ENCODE measurements around the gene CIB2. TPM values are rescaled to one million over a fixed set of nuclear protein-coding genes. Genes with fewer than 3 reads are reported as not detected.
"Not testable (repeated sequence)": the region's sequence is repeated elsewhere in the genome, so short reads cannot be mapped to it uniquely, and the experiment has no call there.

The CIB2 gene
- total RNA-seq (2014; rRNA removed; shearing (Covaris generic)): 1.9 and 2.2 TPM in 2 replicates

- peak; percentile 40 for DNase-seq (ENCODE audit: low read depth)
Observed at GRCh38 chr15:78131295-78132061, at the start of gene CIB2. TSS of gene CIB2 (minus strand) at chr15:78131445. CDS start at chr15:78131215, 230 bp downstream.

- no peak for DNase-seq (ENCODE audit: low read depth)
Observed at GRCh38 chr15:78179906-78180305, 48.7 kb upstream of the CIB2 start.

DNA sequence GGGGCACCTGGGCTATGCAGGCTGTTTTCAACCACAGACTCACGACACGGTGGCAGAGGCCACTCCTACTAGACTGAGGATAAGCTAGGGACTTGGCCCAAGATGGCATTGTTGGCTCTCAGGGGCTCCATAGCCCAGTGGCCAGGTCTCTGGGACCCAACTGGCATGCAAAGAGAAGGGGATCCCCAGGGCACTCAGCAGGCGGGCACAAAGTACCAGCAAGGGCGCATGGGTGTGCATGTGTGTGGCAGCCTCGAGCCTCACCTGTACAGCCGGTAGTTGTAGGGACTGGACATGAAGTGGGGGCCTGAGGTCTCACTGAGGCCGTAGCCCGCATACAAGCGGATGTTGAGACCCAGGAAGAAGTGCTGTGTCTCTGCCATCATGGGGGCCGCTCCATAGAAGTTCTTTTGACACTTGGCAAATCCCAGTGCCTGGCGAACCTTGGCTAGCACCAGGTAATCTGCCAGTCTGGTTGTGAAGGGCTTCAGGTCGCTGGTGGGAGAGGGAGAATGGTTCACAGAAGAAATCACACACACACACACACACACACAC, 48.1 kb upstream of the CIB2 start:
- no peak for DNase-seq (ENCODE audit: low read depth)

DNA sequence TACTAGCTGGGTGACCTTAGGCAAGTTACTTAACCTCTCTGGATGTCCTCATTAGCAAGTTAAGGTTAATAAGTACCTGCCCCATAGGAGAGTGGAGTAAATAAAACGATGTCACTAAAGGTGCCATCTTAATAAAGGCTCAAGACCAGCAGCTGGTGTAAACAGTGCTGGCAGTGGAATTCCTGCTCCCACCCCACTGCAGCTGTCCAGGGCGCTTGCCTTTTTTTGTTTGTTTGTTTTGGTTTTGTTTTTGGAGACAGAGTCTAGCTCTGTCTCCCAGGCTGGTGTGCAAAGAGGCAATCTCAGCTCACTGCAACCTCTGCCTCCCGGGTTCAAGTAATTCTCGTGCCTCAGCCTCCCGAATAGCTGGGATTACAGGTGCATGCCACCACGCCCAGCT, 46.8 kb upstream of the CIB2 start:
- DNase-seq (ENCODE audit: low read depth): no peak

DNA sequence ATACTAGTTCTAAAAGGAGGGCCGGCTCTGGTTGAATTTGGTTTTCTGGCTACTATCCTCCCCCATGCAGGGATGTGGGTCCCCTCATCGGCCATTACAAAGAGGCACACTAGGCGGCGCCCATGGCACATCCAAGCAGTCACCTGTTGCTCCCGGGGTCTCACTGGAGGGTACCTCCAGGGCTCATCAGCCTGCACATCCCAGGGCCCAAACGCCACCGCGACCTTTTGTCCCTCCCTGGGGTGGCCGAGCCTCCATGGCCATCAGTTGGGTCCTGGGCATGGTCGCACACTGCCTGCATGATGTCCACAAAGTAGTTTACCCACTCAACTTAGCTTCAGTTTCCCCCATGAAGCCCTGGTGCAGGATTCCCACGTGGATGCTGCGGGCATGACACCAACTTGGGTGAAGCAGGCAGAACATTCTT, 46.2 kb upstream of the CIB2 start:
- peak; percentile 27 for DNase-seq (ENCODE audit: low read depth)

DNA sequence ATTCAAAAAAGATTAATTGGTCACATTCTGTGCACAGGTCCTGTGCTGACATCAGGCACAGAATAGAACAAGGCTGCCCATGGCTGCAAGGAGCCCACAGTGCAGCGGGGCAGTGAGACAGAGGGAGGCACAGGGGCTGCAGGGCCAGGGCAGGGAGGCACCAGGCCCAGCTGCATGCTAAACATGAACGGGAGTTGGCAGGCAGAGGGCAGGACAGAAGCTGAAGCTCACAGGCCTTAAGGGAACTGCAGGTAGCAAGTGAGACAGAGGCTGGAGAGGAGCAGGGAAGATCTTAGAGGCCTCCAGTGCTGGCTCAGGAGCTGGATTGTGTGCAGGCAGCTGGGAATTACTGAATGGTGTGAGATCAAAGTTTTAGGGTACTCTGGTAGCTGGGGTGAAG, 44.1 kb upstream of the CIB2 start:
- DNase-seq (ENCODE audit: low read depth): no peak

DNA sequence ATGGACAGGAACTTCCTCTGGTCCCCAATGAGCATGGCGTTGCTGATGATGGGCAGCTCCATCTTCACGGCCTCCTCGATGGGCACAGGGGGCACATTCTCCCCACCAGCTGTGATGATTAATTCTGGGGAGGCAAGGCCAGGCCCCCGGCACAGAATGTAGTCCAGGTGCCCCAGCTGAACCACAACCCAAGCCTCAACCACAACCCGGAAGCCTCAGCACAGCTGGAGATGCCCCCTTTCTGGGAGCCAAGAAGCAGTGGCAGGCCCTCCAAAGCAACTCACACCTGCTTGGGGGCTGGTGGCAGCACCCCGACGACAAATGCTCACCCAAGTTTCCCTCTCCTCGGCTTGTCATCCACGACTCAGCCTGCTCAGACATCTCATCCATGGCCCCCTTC, 43.2 kb upstream of the CIB2 start:
- no peak for DNase-seq (ENCODE audit: low read depth)

- DNase-seq (ENCODE audit: low read depth): no peak
Observed at GRCh38 chr15:78171864-78172472, 40.7 kb upstream of the CIB2 start.

DNA sequence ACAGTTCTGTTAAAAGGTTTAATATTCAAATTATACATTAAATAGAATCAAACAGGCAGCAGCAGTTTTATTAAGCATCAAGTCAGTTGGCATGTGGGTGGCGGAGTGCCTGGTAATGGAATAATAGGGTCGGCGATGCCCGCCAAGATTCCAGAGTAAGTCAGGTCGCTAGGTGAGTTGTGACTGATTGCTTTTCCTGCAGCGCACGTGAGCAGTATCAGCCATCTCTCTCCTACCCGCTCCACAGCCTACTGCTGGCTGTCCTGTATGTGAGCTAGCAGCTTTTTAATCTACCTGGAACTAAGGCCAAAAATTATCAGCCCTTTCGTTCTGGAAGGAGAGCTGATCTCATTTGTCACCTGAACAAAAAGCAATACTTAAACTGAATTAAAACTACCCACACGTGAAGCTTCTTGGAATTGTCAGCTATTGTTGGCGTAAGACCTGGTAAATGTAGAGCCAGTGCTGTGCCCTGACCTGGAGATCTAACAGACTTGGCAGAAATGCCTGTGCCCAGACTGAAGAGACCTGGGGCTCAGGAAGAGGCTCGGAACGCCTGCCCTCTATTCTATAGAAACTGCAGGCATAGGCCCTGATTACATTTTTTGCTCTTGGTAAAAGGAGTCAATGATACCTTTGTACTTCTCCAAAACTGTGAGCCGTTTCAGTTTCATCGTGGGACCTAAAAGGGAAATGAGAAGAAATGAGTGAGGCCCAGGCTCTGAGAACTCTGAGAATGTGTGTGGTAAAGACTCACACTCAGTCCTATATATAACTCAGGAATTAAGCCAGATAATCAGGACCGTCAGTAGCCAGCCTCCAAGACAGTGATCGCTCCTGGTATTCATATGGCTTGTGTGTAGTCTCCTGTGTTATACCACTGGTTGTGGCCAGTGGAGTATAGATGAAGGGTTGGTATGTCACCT, 39.9 kb upstream of the CIB2 start:
- DNase-seq (ENCODE audit: low read depth): no peak

- DNase-seq (ENCODE audit: low read depth): no peak
Observed at GRCh38 chr15:78168608-78169007, 37.4 kb upstream of the CIB2 start.

- no peak for DNase-seq (ENCODE audit: low read depth)
Observed at GRCh38 chr15:78167227-78167888, 36.1 kb upstream of the CIB2 start.

- no peak for DNase-seq (ENCODE audit: low read depth)
Observed at GRCh38 chr15:78164010-78164409, 32.8 kb upstream of the CIB2 start.

- DNase-seq (ENCODE audit: low read depth): no peak
Observed at GRCh38 chr15:78162038-78162437, 30.8 kb upstream of the CIB2 start.

DNA sequence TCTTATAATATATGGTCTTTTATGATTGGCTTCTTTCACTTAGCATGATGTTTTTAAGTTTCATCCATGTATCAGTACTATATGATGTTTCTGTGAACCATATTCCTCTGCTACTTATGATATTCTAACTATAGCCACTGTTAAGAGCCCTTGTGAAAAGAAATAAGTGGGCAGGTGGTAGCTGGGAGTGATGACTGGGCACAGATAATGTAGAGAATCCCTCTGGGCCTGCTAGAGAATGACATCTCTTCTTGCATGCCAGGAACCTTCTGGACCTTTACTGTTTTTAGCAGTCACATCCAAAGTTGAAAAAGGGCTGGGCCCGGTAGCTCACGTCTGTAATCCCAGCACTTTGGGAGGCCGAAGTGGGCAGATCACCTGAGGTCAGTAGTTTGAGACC, 28.1 kb upstream of the CIB2 start:
- no peak for DNase-seq (ENCODE audit: low read depth)

- no peak for DNase-seq (ENCODE audit: low read depth)
Observed at GRCh38 chr15:78157203-78157602, 26.0 kb upstream of the CIB2 start.

- DNase-seq (ENCODE audit: low read depth): peak; percentile 15
Observed at GRCh38 chr15:78156653-78157052, 25.4 kb upstream of the CIB2 start.

- DNase-seq (ENCODE audit: low read depth): no peak
Observed at GRCh38 chr15:78155355-78155939, 24.2 kb upstream of the CIB2 start.

- no peak for DNase-seq (ENCODE audit: low read depth)
Observed at GRCh38 chr15:78154955-78155354, 23.7 kb upstream of the CIB2 start.

DNA sequence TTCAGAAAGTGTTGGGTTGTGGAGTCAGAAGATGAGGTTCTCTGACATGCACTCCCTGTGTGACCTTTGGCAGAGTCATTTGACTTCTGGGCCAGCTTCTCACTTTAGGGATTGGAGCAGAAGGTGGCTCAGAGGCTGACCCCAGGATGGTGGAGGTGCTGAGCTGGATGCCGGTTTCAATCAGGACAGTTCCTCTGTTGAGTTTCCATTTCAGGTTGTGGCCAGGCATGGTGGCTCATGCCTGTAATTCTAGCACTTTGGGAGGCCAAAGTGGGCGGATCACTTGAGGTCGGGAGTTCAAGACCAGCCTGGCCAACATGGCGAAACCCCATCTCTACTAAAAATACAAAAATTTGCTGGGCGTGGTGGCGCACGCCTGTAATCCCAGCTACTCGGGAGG, 19.8 kb upstream of the CIB2 start:
- not testable (repeated sequence) for DNase-seq (ENCODE audit: low read depth)

GRCh38 chr15:78149805-78150751, 18.8 kb upstream of the CIB2 start:
- peak; percentile 54 for DNase-seq (ENCODE audit: low read depth)
